ENCODE results near the gene TOP1. TPM values are rescaled to one million over a fixed set of nuclear protein-coding genes. Genes with fewer than 3 reads are reported as not detected.

The TOP1 gene
- total and polyA plus RNA-seq, 9 of the 15 experiments (the other 6 are each of a cell fraction or from before 2014, with no cell fraction given) = 26.4 to 127 (median 39.6) TPM

DNA sequence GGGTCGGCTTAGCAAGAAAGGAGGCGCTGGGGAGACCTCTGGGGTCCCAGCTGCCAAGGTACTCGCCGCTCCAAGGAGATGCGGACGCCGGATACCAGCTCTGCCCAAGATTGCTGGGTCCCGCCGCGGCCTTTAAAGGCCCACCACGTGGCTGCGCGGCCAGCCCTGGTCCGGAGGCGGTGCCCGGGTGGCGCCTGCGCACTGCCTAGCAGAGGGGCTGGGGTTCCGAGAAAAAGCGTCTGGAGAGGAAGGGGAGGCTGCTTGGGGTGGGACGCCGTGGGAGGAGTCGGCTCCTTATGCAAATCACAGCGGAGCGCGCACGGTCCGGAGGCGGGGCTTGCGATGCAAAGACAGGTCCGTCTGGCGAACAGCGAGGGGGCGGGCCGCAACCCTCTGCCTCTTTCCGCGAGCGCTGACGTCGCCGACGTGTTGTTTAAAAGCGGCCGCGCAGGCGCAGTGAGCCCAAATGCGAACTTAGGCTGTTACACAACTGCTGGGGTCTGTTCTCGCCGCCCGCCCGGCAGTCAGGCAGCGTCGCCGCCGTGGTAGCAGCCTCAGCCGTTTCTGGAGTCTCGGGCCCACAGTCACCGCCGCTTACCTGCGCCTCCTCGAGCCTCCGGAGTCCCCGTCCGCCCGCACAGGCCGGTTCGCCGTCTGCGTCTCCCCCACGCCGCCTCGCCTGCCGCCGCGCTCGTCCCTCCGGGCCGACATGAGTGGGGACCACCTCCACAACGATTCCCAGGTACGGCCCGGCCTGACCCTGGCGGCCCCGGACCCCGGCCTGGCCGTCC, at the start of gene TOP1 (continued):
- TF ChIP-seq, protein P1, sequence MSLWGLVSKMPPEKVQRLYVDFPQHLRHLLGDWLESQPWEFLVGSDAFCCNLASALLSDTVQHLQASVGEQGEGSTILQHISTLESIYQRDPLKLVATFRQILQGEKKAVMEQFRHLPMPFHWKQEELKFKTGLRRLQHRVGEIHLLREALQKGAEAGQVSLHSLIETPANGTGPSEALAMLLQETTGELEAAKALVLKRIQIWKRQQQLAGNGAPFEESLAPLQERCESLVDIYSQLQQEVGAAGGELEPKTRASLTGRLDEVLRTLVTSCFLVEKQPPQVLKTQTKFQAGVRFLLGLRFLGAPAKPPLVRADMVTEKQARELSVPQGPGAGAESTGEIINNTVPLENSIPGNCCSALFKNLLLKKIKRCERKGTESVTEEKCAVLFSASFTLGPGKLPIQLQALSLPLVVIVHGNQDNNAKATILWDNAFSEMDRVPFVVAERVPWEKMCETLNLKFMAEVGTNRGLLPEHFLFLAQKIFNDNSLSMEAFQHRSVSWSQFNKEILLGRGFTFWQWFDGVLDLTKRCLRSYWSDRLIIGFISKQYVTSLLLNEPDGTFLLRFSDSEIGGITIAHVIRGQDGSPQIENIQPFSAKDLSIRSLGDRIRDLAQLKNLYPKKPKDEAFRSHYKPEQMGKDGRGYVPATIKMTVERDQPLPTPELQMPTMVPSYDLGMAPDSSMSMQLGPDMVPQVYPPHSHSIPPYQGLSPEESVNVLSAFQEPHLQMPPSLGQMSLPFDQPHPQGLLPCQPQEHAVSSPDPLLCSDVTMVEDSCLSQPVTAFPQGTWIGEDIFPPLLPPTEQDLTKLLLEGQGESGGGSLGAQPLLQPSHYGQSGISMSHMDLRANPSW (CRISPR knock-in tag; IDR thresholded peaks at IDR 0.05) = peak; percentile 43; the same call in 1 of the 2 replicates
- TF ChIP-seq, protein P2, sequence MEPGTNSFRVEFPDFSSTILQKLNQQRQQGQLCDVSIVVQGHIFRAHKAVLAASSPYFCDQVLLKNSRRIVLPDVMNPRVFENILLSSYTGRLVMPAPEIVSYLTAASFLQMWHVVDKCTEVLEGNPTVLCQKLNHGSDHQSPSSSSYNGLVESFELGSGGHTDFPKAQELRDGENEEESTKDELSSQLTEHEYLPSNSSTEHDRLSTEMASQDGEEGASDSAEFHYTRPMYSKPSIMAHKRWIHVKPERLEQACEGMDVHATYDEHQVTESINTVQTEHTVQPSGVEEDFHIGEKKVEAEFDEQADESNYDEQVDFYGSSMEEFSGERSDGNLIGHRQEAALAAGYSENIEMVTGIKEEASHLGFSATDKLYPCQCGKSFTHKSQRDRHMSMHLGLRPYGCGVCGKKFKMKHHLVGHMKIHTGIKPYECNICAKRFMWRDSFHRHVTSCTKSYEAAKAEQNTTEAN (CRISPR knock-in tag; IDR thresholded peaks at IDR 0.05) = 0 out of 2 replicates have a peak, but pooled peaks have one; percentile 54
- TF ChIP-seq IFI16 (CRISPR knock-in tag; IDR thresholded peaks at IDR 0.05) = no peak
- TF ChIP-seq ZNF668 (CRISPR knock-in tag; IDR thresholded peaks at IDR 0.05) = no peak
- TF ChIP-seq CCNT2 (IDR thresholded peaks at IDR 0.05; ENCODE audit: borderline replicate concordance, extremely low read depth, insufficient read length, low read depth, low read length) = peak; percentile 62
- TF ChIP-seq, protein P3, sequence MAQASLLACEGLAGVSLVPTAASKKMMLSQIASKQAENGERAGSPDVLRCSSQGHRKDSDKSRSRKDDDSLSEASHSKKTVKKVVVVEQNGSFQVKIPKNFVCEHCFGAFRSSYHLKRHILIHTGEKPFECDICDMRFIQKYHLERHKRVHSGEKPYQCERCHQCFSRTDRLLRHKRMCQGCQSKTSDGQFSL (CRISPR knock-in tag; IDR thresholded peaks at IDR 0.05) = no peak
- TF ChIP-seq, protein P3 (tag; IDR thresholded peaks at IDR 0.05) = no peak
- TF ChIP-seq, protein P4, sequence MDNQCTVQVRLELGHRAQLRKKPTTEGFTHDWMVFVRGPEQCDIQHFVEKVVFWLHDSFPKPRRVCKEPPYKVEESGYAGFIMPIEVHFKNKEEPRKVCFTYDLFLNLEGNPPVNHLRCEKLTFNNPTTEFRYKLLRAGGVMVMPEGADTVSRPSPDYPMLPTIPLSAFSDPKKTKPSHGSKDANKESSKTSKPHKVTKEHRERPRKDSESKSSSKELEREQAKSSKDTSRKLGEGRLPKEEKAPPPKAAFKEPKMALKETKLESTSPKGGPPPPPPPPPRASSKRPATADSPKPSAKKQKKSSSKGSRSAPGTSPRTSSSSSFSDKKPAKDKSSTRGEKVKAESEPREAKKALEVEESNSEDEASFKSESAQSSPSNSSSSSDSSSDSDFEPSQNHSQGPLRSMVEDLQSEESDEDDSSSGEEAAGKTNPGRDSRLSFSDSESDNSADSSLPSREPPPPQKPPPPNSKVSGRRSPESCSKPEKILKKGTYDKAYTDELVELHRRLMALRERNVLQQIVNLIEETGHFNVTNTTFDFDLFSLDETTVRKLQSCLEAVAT (IDR thresholded peaks at IDR 0.05) = peak; percentile 59 to 67; a peak in 2 of 4 replicates
- TF ChIP-seq NFIC (IDR thresholded peaks at IDR 0.05) = no peak
- TF ChIP-seq FOSL1 (tag; conservative IDR thresholded peaks at IDR 0.05) = no peak
- TF ChIP-seq MXI1 (IDR thresholded peaks at IDR 0.05; ENCODE audit: low read depth, low read length) = peak; percentile 99
- peak; percentile 83 for TF ChIP-seq POLR2AphosphoS5 (IDR thresholded peaks at IDR 0.05; ENCODE audit: control insufficient read depth, insufficient read depth, low read depth, low read length)
- no peak for TF ChIP-seq FOXM1 (IDR thresholded peaks at IDR 0.05; ENCODE audit: low read depth)
- TF ChIP-seq FOXM1 (CRISPR knock-in tag; IDR thresholded peaks at IDR 0.05; ENCODE audit: low read depth) = no peak
- TF ChIP-seq, protein P5, sequence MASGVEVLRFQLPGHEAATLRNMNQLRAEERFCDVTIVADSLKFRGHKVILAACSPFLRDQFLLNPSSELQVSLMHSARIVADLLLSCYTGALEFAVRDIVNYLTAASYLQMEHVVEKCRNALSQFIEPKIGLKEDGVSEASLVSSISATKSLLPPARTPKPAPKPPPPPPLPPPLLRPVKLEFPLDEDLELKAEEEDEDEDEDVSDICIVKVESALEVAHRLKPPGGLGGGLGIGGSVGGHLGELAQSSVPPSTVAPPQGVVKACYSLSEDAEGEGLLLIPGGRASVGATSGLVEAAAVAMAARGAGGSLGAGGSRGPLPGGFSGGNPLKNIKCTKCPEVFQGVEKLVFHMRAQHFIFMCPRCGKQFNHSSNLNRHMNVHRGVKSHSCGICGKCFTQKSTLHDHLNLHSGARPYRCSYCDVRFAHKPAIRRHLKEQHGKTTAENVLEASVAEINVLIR (CRISPR knock-in tag; IDR thresholded peaks at IDR 0.05) = peak; percentile 62; the same call in 1 of the 2 replicates
- TF ChIP-seq ZKSCAN3 (CRISPR knock-in tag; IDR thresholded peaks at IDR 0.05) = no peak
- no peak for TF ChIP-seq ELF4 (CRISPR knock-in tag; IDR thresholded peaks at IDR 0.05)
- no peak for TF ChIP-seq TFAM (CRISPR knock-in tag; conservative IDR thresholded peaks at IDR 0.05)
- peak; percentile 96 to 98 for TF ChIP-seq SIN3A (IDR thresholded peaks at IDR 0.05; ENCODE audit: borderline replicate concordance in 2 of 2, control insufficient read depth in 1 of 2, low read depth in 2 of 2, low read length in 2 of 2)
